ENCODE data around the gene TTC28. TPM values are rescaled to one million over a fixed set of nuclear protein-coding genes. Genes with fewer than 3 reads are reported as not detected.
"Not testable (repeated sequence)": the region's sequence is repeated elsewhere in the genome, so short reads cannot be mapped to it uniquely, and the experiment has no call there.

The TTC28 gene
- total and polyA plus RNA-seq, 7 donors: 1.2 to 12.1 (median 3.5) TPM

GRCh38 chr22:28562324-28562723, 117.3 kb downstream of the TTC28 start:
- Histone ChIP-seq H3K36me3 (ENCODE audit: insufficient read depth in 1 of 2, low read depth in 1 of 2) (no peaks in the 10 kb centered on the region), H3K27me3 (ENCODE audit: insufficient read depth in 3 of 3, low read length in 2 of 3) (no peaks in the 10 kb centered on the region), H3K4me3 (no peak overlapping the region), H3K9me3 (no peaks in the 10 kb centered on the region), H3K27ac (no peak overlapping the region), H3K4me1 (no peaks in the 10 kb centered on the region)
- 93 to 97% (median 94%) methylated on average over 1 of the region's 1 CpG for WGBS, 3 donors
- intact Hi-C loops (cut with DNase I): no loop called here
- ATAC-seq: no peak
- no peak for DNase-seq
- TF ChIP-seq CTCF (IDR thresholded peaks at IDR 0.05): no peak

DNA sequence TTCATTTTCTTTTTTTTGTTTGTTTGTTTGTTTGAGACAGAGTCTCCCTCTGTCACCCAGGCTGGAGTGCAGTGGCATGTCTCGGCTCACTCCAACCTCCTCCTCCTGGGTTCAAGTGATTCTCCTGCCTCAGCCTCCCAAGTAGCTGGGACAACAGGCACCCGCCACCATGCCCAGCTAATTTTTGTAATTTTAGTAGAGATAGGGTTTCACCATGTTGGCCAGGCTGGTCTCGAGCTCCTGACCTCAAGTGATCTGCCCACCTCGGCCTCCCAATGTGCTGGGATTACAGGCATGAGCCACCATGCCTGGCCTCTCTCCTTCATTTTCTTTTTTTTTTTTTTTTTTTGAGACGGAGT, 118.9 kb downstream of the TTC28 start:
- WGBS, 3 donors: 96 to 100% (median 96%) methylated on average over 4 to 5 of the region's 5 CpGs
- H3K4me1 ChIP-seq; H3K27ac ChIP-seq; H3K27me3 ChIP-seq (ENCODE audit: insufficient read depth in 3 of 3, low read length in 2 of 3); H3K4me3 ChIP-seq; intact Hi-C loops (cut with DNase I); H3K9me3 ChIP-seq; H3K36me3 ChIP-seq (ENCODE audit: insufficient read depth in 1 of 2, low read depth in 1 of 2); ATAC-seq; DNase-seq: not testable (repeated sequence)

- Histone ChIP-seq H3K4me1 (no peaks in the 10 kb centered on the region), H3K9me3 (no peaks in the 10 kb centered on the region), H3K27ac (no peak overlapping the region), H3K4me3 (no peak overlapping the region), H3K27me3 (ENCODE audit: insufficient read depth in 3 of 3, low read length in 2 of 3) (no peaks in the 10 kb centered on the region), H3K36me3 (ENCODE audit: insufficient read depth in 1 of 2, low read depth in 1 of 2) (no peaks in the 10 kb centered on the region)
- intact Hi-C loops (cut with DNase I): no loop called here
- ATAC-seq (no peak), DNase-seq (no peak)
- no peak for TF ChIP-seq CTCF (IDR thresholded peaks at IDR 0.05)
- 90 to 98% (median 93%) methylated on average over 2 of the region's 2 CpGs for WGBS, 3 donors
These were observed 119.4 kb downstream of the TTC28 start for GRCh38 chr22:28560046-28560742.

DNA sequence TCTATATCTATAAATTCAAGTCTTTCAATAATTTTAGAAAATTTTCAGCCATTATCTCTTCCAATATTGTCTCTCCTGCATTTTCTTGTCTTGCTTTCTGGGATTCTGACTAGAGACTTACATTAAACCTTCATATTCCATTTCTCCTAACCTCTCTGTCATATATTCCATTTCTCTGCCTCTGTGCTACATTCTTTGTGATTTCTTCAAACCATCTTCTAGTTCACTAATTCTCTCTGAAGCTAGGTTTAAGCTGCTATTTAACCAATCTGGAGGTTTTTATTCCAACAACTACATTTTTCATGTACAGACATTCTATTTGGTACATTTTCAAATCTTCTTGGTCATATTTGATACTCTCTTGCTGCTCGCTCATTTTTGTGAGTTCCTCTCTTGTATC, 122.5 kb downstream of the TTC28 start:
- 97 to 100% (median 99%) methylated on average over 1 of the region's 1 CpG for WGBS, 3 donors
- Histone ChIP-seq H3K4me3 (no peak overlapping the region), H3K27me3 (ENCODE audit: insufficient read depth in 3 of 3, low read length in 2 of 3) (no peaks in the 10 kb centered on the region), H3K27ac (no peak overlapping the region), H3K9me3 (no peaks in the 10 kb centered on the region), H3K4me1 (no peaks in the 10 kb centered on the region), H3K36me3 (ENCODE audit: insufficient read depth in 1 of 2, low read depth in 1 of 2) (no peaks in the 10 kb centered on the region)
- no peak for TF ChIP-seq CTCF (IDR thresholded peaks at IDR 0.05)
- no peak for DNase-seq
- ATAC-seq: no peak
- intact Hi-C loops (cut with DNase I): no loop called here

- DNase-seq; H3K27ac ChIP-seq; intact Hi-C loops (cut with DNase I); H3K9me3 ChIP-seq; H3K36me3 ChIP-seq (ENCODE audit: insufficient read depth in 1 of 2, low read depth in 1 of 2); H3K4me1 ChIP-seq; H3K4me3 ChIP-seq; H3K27me3 ChIP-seq (ENCODE audit: insufficient read depth in 3 of 3, low read length in 2 of 3); ATAC-seq: not testable (repeated sequence)
- WGBS, 3 donors: 96 to 99% (median 97%) methylated on average over 21 to 50 of the region's 51 CpGs
These were observed 126.4 kb downstream of the TTC28 start for GRCh38 chr22:28553108-28553866.

Data from psoas muscle (tissue), 8 donors.